Calu3 (cell line): ENCODE data around the gene RESP18. TPM values are rescaled to one million over a fixed set of nuclear protein-coding genes. Genes with fewer than 3 reads are reported as not detected.
"Not testable (repeated sequence)": the region's sequence is repeated elsewhere in the genome, so short reads cannot be mapped to it uniquely, and the experiment has no call there.

Source experiments
- BruUV-seq: library from RNA; stranded (reverse); fragments of 400-500 nt; replicated peaks from 2 replicates; lab custom pipeline; 2021; lab: Mats Ljungman, UMichigan
- CTCF ChIA-PET: fragments of 300-600 bp; sonication (Branson Sonifier 250); formaldehyde crosslinking; loops from one replicate; lab custom pipeline; 2022; ENCODE audit warnings: antibody characterized with exemption; lab: Charles Lee
- DNase-seq: peaks from one replicate; pipeline ENCODE4 v3.0.0; 2022
- H3K27ac Mint-ChIP-seq: one replicate; pipeline ENCODE4 v1.8.0; 2022; ENCODE audit warnings: mixed read lengths; ENCODE audit not compliant: unreplicated experiment
- H3K27me3 Mint-ChIP-seq: one replicate; pipeline ENCODE4 v1.8.0; 2022; ENCODE audit warnings: mixed read lengths; ENCODE audit not compliant: unreplicated experiment
- H3K36me3 Mint-ChIP-seq: one replicate; pipeline ENCODE4 v1.8.0; 2022; ENCODE audit warnings: mild to moderate bottlenecking, moderate library complexity, mixed read lengths; ENCODE audit not compliant: insufficient read depth, unreplicated experiment
- H3K4me1 Mint-ChIP-seq: one replicate; pipeline ENCODE4 v1.8.0; 2022; ENCODE audit warnings: mild to moderate bottlenecking, low read depth, mixed read lengths; ENCODE audit not compliant: unreplicated experiment
- H3K4me3 Mint-ChIP-seq: one replicate; pipeline ENCODE4 v1.8.0; 2022; ENCODE audit warnings: mild to moderate bottlenecking, low read depth, moderate library complexity, mixed read lengths; ENCODE audit not compliant: unreplicated experiment
- H3K9me3 Mint-ChIP-seq: one replicate; pipeline ENCODE4 v1.8.0; 2022; ENCODE audit warnings: low read depth, mixed read lengths; ENCODE audit not compliant: unreplicated experiment
- intact Hi-C: fragments of 100-400 bp; cut with micrococcal nuclease; formaldehyde crosslinking; loops from one replicate; pipeline ENCODE4 v1.10.0; 2022; ENCODE audit not compliant: unreplicated experiment
- total RNA-seq: library from RNA; stranded (reverse); gene quantifications from 2 replicates; pipeline ENCODE4 v1.2.3, GENCODE V29; 2022
- TF ChIP-seq, protein P1 (sequence below): fragments of 200-600 bp; IDR thresholded peaks from one replicate; pipeline ENCODE4 v1.8.0; 2022; ENCODE audit warnings: antibody characterized with exemption; ENCODE audit not compliant: unreplicated experiment

RESP18 gene
- total RNA-seq, 1 experiment from 2014 or later: not detected

DNA sequence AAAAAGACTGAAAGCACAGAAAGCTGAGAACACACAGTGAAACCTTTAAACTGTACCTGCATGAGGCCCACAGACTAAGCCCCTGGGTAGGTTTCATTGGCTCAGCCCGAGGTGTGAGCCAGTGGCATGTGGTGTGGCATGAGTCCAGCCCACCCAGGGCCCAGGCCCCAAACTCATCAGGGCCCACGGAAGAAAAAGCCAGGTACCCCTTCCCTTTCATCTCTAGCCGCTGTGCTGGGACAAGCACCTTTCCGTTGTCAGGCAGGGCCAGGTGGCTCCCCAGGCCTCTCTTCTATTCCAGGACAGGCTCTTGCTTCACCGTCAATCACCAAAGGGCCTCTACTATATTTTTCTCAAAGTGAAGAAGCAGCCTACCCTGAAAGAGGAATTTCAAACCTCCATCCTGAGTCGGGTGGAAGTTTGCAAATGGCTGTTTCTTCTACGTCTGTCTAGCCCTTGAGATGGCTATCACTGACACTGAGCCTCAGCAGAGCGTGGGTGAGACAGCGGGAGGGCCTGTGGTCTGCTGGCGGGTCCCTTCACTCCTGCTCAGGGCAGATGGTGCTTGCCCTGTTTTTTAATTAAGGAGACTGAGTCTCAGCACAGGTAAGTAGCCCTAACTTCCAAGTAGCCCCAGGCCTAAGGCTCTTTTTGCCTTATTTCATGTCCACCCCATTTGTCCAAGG is 44.8 kb downstream of the RESP18 start:
- DNase-seq: no peak
- CTCF ChIA-PET: interaction anchor here (0.7 kb wide), 1 partner anchor 9 kb away, joined by 3 read pairs; the partner anchor contains the start of gene DNAJB2
- H3K4me3 Mint-ChIP-seq: no peak overlapping the region
- peaks cover 7% of the 10 kb centered on the region for H3K4me1 Mint-ChIP-seq
- intact Hi-C loops: no loop called here
- no peaks in the 10 kb centered on the region for H3K9me3 Mint-ChIP-seq
- TF ChIP-seq, protein P1, sequence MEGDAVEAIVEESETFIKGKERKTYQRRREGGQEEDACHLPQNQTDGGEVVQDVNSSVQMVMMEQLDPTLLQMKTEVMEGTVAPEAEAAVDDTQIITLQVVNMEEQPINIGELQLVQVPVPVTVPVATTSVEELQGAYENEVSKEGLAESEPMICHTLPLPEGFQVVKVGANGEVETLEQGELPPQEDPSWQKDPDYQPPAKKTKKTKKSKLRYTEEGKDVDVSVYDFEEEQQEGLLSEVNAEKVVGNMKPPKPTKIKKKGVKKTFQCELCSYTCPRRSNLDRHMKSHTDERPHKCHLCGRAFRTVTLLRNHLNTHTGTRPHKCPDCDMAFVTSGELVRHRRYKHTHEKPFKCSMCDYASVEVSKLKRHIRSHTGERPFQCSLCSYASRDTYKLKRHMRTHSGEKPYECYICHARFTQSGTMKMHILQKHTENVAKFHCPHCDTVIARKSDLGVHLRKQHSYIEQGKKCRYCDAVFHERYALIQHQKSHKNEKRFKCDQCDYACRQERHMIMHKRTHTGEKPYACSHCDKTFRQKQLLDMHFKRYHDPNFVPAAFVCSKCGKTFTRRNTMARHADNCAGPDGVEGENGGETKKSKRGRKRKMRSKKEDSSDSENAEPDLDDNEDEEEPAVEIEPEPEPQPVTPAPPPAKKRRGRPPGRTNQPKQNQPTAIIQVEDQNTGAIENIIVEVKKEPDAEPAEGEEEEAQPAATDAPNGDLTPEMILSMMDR: no peak
- peaks cover 10% of the 10 kb centered on the region for H3K27me3 Mint-ChIP-seq
- BruUV-seq: no TSS peak
- H3K36me3 Mint-ChIP-seq: peaks cover 8% of the 10 kb centered on the region
- H3K27ac Mint-ChIP-seq: no peak overlapping the region

DNA sequence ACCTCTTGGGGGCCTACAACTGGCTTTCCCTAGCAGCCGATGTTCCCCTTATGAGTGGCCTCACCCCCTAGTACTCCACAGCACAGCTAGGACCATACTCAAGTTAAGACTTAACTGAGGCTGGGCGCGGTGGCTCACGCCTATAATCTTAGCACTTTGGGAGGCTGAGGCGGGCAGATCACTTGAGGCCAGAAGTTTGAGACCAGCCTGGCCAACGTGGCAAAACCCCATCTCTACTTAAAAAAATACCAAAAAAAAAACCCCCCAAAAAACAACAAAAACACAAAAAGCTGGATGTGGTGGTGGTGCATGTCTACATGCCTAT is 45.5 kb downstream of the RESP18 start:
- H3K9me3 Mint-ChIP-seq, BruUV-seq, H3K4me1 Mint-ChIP-seq, DNase-seq, H3K36me3 Mint-ChIP-seq, H3K4me3 Mint-ChIP-seq, intact Hi-C loops, H3K27ac Mint-ChIP-seq: not testable (repeated sequence)
- peaks cover 10% of the 10 kb centered on the region for H3K27me3 Mint-ChIP-seq
- CTCF ChIA-PET: interaction anchor here (0.7 kb wide), 1 partner anchor 8 kb away, joined by 3 read pairs; the partner anchor contains the start of gene DNAJB2

DNA sequence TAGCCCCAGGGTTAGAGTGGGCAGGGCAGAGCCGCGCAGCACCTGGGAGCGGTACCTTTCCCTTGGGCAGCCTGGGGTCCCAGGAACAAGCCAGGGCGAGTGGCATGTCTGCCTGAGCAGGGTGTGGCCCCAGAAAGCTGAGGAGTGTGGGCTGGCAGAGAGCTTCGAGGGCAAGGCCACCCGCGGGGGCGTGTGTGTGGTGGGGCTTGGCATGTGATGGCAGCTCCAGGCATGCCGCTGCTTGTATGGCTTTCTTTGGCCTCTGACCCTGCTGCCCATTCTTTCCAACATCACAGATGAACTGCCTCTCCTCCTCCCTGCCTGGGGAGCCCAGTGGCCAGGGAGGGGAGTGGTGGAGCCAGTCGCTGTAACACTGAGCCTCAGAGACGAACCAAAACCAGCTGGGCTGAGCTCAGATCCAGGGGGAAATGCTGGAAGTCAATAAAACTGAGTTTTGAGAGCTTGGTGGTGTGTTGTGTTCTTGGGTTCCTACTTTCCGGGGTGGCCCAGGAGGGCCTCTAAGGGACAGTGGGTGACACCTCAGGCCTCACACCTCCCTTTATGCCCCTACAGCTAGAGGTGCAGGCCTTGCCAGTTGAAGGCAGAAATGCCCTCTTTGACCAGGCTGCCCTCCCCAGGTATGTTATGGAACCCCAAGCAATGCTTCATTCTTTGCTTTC is 46.0 kb downstream of the RESP18 start:
- BruUV-seq: TSS peak; percentile 6
- TF ChIP-seq, protein P1: no peak
- DNase-seq: no peak
- H3K4me1 Mint-ChIP-seq: peaks cover 7% of the 10 kb centered on the region
- peaks cover 8% of the 10 kb centered on the region for H3K36me3 Mint-ChIP-seq
- peaks cover 10% of the 10 kb centered on the region for H3K27me3 Mint-ChIP-seq
- H3K27ac Mint-ChIP-seq: no peak overlapping the region
- H3K4me3 Mint-ChIP-seq: no peak overlapping the region
- no peaks in the 10 kb centered on the region for H3K9me3 Mint-ChIP-seq
- intact Hi-C loops: no loop called here
- CTCF ChIA-PET: no interaction called here

DNA sequence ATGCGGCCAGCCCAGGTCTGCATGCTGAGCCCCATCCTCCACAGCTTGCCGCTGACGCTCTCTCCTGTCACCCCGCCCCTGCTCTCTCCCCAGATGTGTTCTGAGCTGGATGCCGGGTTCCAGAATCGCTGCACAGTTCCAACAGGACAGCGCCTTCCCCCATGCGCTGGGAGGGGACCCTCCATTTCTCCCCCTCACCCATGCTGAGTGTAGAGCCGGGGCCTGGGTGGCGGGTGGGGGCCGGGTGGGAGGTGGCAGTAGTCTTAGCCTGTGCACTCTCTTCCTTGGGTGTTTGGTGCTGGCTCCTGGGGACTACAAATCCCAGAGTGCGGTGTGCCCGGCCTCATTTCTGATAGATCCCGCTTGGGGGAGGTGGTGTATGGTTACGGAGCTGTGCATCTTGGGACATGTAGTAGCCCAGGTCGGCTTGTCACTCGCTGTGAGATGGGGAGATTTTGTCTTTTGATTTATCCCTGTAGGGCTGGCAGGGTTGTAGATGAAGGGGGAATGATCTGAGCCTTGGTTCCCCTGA is 46.6 kb downstream of the RESP18 start:
- intact Hi-C loops: no loop called here
- Mint-ChIP-seq H3K4me3 (no peak overlapping the region), H3K27ac (no peak overlapping the region), H3K9me3 (no peaks in the 10 kb centered on the region), H3K27me3 (peaks cover 10% of the 10 kb centered on the region), H3K36me3 (peaks cover 8% of the 10 kb centered on the region), H3K4me1 (peaks cover 11% of the 10 kb centered on the region)
- no peak for DNase-seq
- no TSS peak for BruUV-seq
- TF ChIP-seq, protein P1: no peak
- CTCF ChIA-PET: no interaction called here

DNA sequence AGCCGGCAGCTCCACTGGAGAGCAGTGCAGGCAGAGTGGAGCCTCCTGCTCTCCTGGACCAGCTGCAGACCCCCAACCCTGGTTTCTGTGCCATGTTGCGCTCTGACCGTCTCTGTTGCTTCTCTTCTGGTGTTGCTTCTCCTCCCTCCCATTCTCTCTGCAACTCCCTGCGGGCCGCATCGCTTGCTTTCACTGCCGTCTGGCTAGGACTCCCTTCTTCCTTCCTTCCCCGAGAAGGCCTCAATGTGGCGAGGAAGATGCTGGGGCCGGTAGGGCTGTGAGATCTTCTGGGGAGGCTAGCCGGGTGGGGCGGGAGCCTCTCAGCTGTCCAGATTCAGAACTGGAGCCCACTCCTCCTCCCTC is 47.2 kb downstream of the RESP18 start:
- no peak for DNase-seq
- TF ChIP-seq, protein P1: no peak
- intact Hi-C loops: no loop called here
- no TSS peak for BruUV-seq
- Mint-ChIP-seq H3K27ac (no peak overlapping the region), H3K4me1 (peaks cover 17% of the 10 kb centered on the region), H3K4me3 (no peak overlapping the region), H3K36me3 (peaks cover 8% of the 10 kb centered on the region), H3K9me3 (no peaks in the 10 kb centered on the region), H3K27me3 (peaks cover 8% of the 10 kb centered on the region)
- CTCF ChIA-PET: no interaction called here
